Lower lobe of right lung (tissue), 2 donors: ENCODE measurements around the gene ZNF280B. TPM values are rescaled to one million over a fixed set of nuclear protein-coding genes. Genes with fewer than 3 reads are reported as not detected.

Experiments used
- ATAC-seq, 2 donors: fragments of 200-7000 bp; cut with Tn5 transposase; one replicate each; pipeline ENCODE4 v1.9.1; 2020 to 2022; ENCODE audit warnings: mild to moderate bottlenecking in 2 of 2, moderate library complexity in 2 of 2
- DNase-seq: peaks from one replicate; pipeline ENCODE4 v3.0.0-alpha.2; 2020
- H3K27ac ChIP-seq: fragments of 200-600 bp; one replicate; pipeline ENCODE4 v1.8.0; 2022
- H3K27me3 ChIP-seq: fragments of 200-600 bp; one replicate; pipeline ENCODE4 v1.8.0; 2022; ENCODE audit warnings: low read depth
- H3K36me3 ChIP-seq: fragments of 200-600 bp; one replicate; pipeline ENCODE4 v1.8.0; 2022; ENCODE audit warnings: mild to moderate bottlenecking
- H3K4me1 ChIP-seq: fragments of 200-600 bp; one replicate; pipeline ENCODE4 v1.8.0; 2022
- H3K4me3 ChIP-seq: fragments of 200-600 bp; one replicate; pipeline ENCODE4 v1.8.0; 2022; ENCODE audit warnings: mild to moderate bottlenecking
- H3K9me3 ChIP-seq: fragments of 200-600 bp; one replicate; pipeline ENCODE4 v1.8.0; 2022
- intact Hi-C: fragments of 100-400 bp; cut with DNase I; formaldehyde crosslinking; loops from one replicate; pipeline ENCODE4 v1.11.0; 2022
- total RNA-seq: library from RNA; stranded (reverse); fragmentation: NEBNext Ultra II Directional; extraction: Animal tissue kit (Norgen Biotek cat#: 25700); gene quantifications from one replicate; pipeline ENCODE4 v1.2.1, GENCODE V29; 2021
- TF ChIP-seq, protein P1 (sequence below): fragments of 200-600 bp; IDR thresholded peaks from one replicate; pipeline ENCODE4 v1.8.0; 2022; ENCODE audit warnings: antibody characterized with exemption, mild to moderate bottlenecking
- donor health status: DM: no; HTN: yes; CAD: no; lungs with severe emphysema.

ZNF280B gene
- total RNA-seq, 1 donor from 2014 or later: 0.86 TPM

DNA sequence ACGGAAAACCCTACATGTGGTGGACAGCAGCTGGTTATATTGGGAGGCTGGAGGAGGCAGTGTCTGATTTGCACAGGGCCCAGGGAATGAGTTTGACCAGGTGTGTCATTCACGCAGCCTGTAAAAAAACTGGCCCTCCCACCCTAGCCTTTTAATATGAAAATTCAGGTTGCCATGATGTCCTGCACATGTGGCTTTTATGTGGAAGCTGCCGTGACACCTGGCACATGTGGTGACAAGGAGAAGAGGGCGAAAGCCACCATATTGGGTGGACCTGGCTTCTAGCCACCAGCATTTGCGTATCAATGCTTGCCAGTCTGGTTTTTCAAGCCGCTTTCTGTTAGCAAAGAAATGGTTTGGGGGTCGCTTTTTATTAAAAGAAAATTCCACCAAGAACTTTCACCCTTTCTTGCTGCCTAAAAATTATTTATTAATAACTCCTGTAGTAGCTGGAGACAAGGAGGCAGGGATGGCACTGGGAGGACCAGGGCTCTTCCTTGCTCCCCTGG lies 43.4 kb downstream of the ZNF280B start:
- H3K9me3 ChIP-seq: peaks cover 18% of the 10 kb centered on the region
- ATAC-seq: no peak
- DNase-seq: no peak
- intact Hi-C loops: no loop called here
- no peak overlapping the region for H3K27ac ChIP-seq
- no peaks in the 10 kb centered on the region for H3K36me3 ChIP-seq
- H3K27me3 ChIP-seq: peaks cover 22% of the 10 kb centered on the region
- no peaks in the 10 kb centered on the region for H3K4me1 ChIP-seq
- H3K4me3 ChIP-seq: no peak overlapping the region
- TF ChIP-seq, protein P1, sequence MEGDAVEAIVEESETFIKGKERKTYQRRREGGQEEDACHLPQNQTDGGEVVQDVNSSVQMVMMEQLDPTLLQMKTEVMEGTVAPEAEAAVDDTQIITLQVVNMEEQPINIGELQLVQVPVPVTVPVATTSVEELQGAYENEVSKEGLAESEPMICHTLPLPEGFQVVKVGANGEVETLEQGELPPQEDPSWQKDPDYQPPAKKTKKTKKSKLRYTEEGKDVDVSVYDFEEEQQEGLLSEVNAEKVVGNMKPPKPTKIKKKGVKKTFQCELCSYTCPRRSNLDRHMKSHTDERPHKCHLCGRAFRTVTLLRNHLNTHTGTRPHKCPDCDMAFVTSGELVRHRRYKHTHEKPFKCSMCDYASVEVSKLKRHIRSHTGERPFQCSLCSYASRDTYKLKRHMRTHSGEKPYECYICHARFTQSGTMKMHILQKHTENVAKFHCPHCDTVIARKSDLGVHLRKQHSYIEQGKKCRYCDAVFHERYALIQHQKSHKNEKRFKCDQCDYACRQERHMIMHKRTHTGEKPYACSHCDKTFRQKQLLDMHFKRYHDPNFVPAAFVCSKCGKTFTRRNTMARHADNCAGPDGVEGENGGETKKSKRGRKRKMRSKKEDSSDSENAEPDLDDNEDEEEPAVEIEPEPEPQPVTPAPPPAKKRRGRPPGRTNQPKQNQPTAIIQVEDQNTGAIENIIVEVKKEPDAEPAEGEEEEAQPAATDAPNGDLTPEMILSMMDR: no peak

DNA sequence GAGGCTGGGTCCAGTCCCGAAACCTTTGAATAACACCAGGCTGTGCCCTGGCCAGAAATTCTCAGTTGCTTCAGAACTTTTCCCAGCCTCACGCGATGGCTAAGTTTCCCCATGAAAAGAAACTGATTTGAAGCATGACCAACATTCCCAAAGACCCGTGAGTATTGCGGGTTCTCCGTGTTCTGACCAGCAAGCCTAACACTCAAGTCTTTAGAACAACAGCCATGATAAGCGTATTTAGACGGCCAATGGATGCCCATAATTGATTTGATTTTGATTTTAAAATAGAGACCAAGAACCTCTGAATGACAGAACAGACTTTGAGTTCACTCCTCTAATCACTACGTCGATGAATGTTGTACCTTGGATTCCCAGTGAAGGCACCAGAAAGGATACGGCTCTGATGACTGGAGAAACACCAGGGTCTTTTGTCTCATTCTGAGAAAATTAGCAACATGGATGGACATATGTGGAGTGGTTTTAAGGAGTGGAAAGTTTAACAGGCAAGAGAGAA lies 43.9 kb downstream of the ZNF280B start:
- intact Hi-C loops: no loop called here
- peaks cover 22% of the 10 kb centered on the region for H3K27me3 ChIP-seq
- TF ChIP-seq, protein P1: no peak
- ATAC-seq (no peak), DNase-seq (no peak)
- H3K4me1 ChIP-seq: no peaks in the 10 kb centered on the region
- H3K4me3 ChIP-seq: no peak overlapping the region
- H3K36me3 ChIP-seq: no peaks in the 10 kb centered on the region
- H3K9me3 ChIP-seq: peaks cover 22% of the 10 kb centered on the region
- no peak overlapping the region for H3K27ac ChIP-seq

DNA sequence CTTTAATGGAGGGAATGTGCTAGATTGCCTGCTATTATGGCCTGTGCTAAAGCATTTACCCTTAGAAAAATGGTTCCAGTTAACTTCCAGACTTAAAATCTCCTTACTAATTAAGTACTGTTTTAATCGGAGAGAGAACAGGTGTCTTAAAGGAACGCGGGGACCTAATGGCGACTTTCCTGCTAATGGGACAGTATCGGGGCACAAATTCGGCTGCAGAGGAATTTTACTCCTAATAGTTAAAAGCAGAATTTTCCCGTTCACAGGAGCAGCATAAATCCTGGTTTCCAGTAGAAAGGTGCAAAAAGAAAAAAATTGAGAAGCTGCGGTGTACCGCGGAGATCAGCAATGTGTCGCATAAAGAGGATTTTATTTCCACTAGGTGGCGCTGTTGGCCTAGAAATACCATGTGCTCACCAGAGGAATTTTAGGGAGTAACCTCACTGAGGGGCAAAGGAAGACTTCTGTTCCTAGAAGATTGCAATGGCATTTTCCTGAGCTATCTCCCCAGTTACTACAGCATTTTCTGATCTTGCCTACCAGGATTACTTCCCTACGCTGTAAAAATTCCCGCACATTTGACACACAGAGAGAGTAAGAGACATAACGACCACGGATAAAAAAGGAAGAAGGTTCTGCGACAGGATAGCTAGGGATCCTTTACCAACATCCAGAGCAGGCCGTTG lies 44.5 kb downstream of the ZNF280B start:
- Histone ChIP-seq H3K27ac (no peak overlapping the region), H3K4me3 (no peak overlapping the region), H3K36me3 (no peaks in the 10 kb centered on the region), H3K4me1 (no peaks in the 10 kb centered on the region), H3K9me3 (peaks cover 22% of the 10 kb centered on the region), H3K27me3 (peaks cover 22% of the 10 kb centered on the region)
- DNase-seq: no peak
- TF ChIP-seq, protein P1: peak; percentile 72
- intact Hi-C loops: no loop called here
- ATAC-seq: peak; percentile 48 to 69

DNA sequence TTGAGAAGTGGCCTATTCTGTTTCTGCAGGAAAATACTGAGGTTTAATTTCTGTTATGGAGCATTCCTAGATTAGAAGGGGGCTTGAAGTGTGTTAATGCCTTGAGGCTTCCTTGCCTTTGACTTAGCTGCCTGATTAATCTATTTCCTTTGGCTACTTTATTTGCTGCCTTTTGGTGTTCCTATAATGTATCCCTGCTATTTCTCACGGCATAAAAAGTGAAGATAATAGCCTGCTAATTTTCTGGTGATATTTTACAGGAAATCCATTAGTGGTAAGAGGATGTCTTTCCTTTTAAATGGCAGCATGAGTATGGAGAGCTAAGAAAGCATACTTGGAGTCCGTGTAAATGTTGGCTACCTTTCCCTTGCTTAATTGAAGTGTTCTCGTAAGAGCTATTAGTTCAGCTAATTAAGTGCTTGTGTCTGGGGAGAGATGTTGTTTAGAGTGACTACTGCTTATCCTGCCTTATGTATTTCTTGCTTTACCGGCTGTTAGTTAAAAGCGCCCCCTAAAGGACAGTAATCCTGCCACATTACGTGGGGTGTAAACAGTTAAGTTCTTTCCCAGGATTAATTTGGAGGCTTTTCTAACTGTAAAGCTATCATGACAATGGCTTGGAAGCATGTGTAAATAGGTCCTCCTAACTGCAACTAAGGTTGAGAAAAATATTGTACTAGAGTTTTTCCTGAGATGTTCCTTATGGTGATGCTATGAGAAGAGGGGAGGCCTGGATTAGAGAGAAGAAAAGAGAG lies 45.6 kb downstream of the ZNF280B start:
- Histone ChIP-seq H3K27ac (no peak overlapping the region), H3K4me3 (no peak overlapping the region), H3K27me3 (peaks cover 22% of the 10 kb centered on the region), H3K36me3 (no peaks in the 10 kb centered on the region), H3K9me3 (peaks cover 25% of the 10 kb centered on the region), H3K4me1 (no peaks in the 10 kb centered on the region)
- intact Hi-C loops: no loop called here
- TF ChIP-seq, protein P1: no peak
- ATAC-seq (no peak), DNase-seq (no peak)

DNA sequence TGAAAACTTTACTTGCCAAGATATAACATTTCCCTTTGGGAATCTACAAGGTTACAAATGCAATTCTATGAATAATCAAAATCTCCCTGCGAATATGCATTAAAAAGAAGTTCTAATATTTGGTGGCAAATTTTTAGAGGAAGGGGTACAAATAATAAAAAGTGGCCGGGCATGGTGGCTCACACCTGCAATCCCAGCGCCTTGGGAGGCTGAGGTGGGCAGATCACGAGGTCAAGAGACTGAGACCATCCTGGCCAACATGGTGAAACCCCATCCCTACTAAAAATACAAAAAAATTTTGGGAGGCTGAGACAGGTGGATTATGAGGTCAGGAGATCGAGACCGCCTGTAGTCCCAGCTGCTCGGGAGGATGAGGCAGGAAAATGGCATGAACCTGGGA lies 47.0 kb downstream of the ZNF280B start:
- ATAC-seq: no peak
- H3K27me3 ChIP-seq: peaks cover 22% of the 10 kb centered on the region
- no peaks in the 10 kb centered on the region for H3K36me3 ChIP-seq

More for the DNA sequence above, 47.0 kb downstream of the ZNF280B start:
- TF ChIP-seq, protein P1: no peak
- intact Hi-C loops: no loop called here
- Histone ChIP-seq H3K4me3 (no peak overlapping the region), H3K27ac (no peak overlapping the region), H3K9me3 (peaks cover 30% of the 10 kb centered on the region), H3K4me1 (no peaks in the 10 kb centered on the region)
- no peak for DNase-seq
